OCI-LY7 (cell line): ENCODE data around the gene KIFC3. TPM values are rescaled to one million over a fixed set of nuclear protein-coding genes. Genes with fewer than 3 reads are reported as not detected.

Experiments used
- BruUV-seq: library from RNA; stranded (reverse); fragments of 400-500 nt; replicated peaks from 2 replicates; lab custom pipeline; 2021; lab: Mats Ljungman, UMichigan
- CTCF ChIA-PET: fragments of 300-600 bp; sonication (Branson Sonifier 250); formaldehyde crosslinking; loops from one replicate; lab custom pipeline; 2022; ENCODE audit warnings: antibody characterized with exemption; ENCODE audit not compliant: unreplicated experiment; lab: Charles Lee
- POLR2A ChIA-PET: fragments of 300-600 bp; sonication (Branson Sonifier 250); formaldehyde crosslinking; loops from one replicate; lab custom pipeline; 2022; ENCODE audit warnings: antibody characterized with exemption; lab: Charles Lee
- DNase-seq: peaks from one replicate; pipeline ENCODE4 v3.0.0-alpha.2; 2015; ENCODE audit warnings: low spot score
- H2AFZ ChIP-seq: fragments of 200-600 bp; sonication (generic), shearing (Covaris generic); 2 replicates; pipeline ENCODE4 v1.6.1; 2014; ENCODE audit warnings: mild to moderate bottlenecking, antibody characterized with exemption, low read length, moderate library complexity
- H3K27ac ChIP-seq: fragments of 200-600 bp; sonication (generic); 2 replicates; pipeline ENCODE4 v1.5.1; 2014; ENCODE audit warnings: mixed run types, low read depth, mild to moderate bottlenecking, moderate library complexity, low read length, inconsistent platforms; ENCODE audit not compliant: poor library complexity, severe bottlenecking
- H3K36me3 ChIP-seq: fragments of 200-600 bp; sonication (generic); 2 replicates; pipeline ENCODE4 v1.6.1; 2014; ENCODE audit warnings: mild to moderate bottlenecking, antibody characterized with exemption, low read length, moderate library complexity, mixed read lengths; ENCODE audit not compliant: insufficient read depth
- H3K4me1 ChIP-seq: fragments of 200-600 bp; sonication (generic); 2 replicates; pipeline ENCODE4 v1.5.1; 2014; ENCODE audit warnings: mild to moderate bottlenecking, low read length; ENCODE audit not compliant: insufficient read depth, poor library complexity, severe bottlenecking
- H3K4me2 ChIP-seq: fragments of 200-600 bp; sonication (generic); 2 replicates; pipeline ENCODE4 v1.6.1; 2014; ENCODE audit warnings: mild to moderate bottlenecking, low read length
- H3K4me3 ChIP-seq: fragments of 200-600 bp; sonication (generic); 2 replicates; pipeline ENCODE4 v1.5.1; 2014; ENCODE audit warnings: mild to moderate bottlenecking, low read depth, low read length; ENCODE audit not compliant: poor library complexity, severe bottlenecking
- H3K79me2 ChIP-seq: fragments of 200-600 bp; sonication (generic); 2 replicates; pipeline ENCODE4 v1.6.1; 2016; ENCODE audit warnings: low read depth, mild to moderate bottlenecking, low read length, moderate library complexity, mixed read lengths; ENCODE audit not compliant: insufficient read depth
- H3K9me2 ChIP-seq: fragments of 200-600 bp; sonication (generic); 2 replicates; pipeline ENCODE4 v1.6.1; 2016; ENCODE audit warnings: mild to moderate bottlenecking, low read length, mixed read lengths; ENCODE audit not compliant: insufficient read depth
- H3K9me3 ChIP-seq: fragments of 200-600 bp; sonication (generic); 2 replicates; pipeline ENCODE4 v1.6.1; 2014; ENCODE audit warnings: mild to moderate bottlenecking, mixed run types, low read length, mixed read lengths
- H4K20me1 ChIP-seq: fragments of 200-600 bp; sonication (generic); 2 replicates; pipeline ENCODE4 v1.6.1; 2014; ENCODE audit warnings: mild to moderate bottlenecking, antibody characterized with exemption, low read length, moderate library complexity, mixed read lengths; ENCODE audit not compliant: insufficient read depth
- EZH2phosphoT487 ChIP-seq: fragments of 200-600 bp; sonication (generic); IDR thresholded peaks from 2 replicates; pipeline ENCODE4 v1.6.1; 2018; ENCODE audit warnings: low read depth, borderline replicate concordance, mild to moderate bottlenecking, mixed run types, antibody characterized with exemption, low read length, moderate library complexity, mixed read lengths
- intact Hi-C: fragments of 100-400 bp; cut with micrococcal nuclease; formaldehyde crosslinking; loops from one replicate; pipeline ENCODE4 v1.10.0; 2022; ENCODE audit not compliant: unreplicated experiment
- total RNA-seq, 2 experiments: library from RNA; depleted of rRNA in 1 of 2; stranded (reverse); fragments of >200 nt in 1 of 2; shearing (Covaris generic) in 1 of 2; gene quantifications; 2 replicates each; pipeline ENCODE4 v1.2.3, GENCODE V29; 2014 to 2022
- TF ChIP-seq, protein P1 (sequence below): fragments of 200-600 bp; sonication (generic); conservative IDR thresholded peaks from 2 replicates; pipeline ENCODE4 v1.5.1; 2014; ENCODE audit warnings: mild to moderate bottlenecking, antibody characterized with exemption, low read length, moderate library complexity, mixed read lengths

The KIFC3 gene
- total RNA-seq, 2 experiments from 2014 or later, result 0.61 TPM; not detected in 1

DNA sequence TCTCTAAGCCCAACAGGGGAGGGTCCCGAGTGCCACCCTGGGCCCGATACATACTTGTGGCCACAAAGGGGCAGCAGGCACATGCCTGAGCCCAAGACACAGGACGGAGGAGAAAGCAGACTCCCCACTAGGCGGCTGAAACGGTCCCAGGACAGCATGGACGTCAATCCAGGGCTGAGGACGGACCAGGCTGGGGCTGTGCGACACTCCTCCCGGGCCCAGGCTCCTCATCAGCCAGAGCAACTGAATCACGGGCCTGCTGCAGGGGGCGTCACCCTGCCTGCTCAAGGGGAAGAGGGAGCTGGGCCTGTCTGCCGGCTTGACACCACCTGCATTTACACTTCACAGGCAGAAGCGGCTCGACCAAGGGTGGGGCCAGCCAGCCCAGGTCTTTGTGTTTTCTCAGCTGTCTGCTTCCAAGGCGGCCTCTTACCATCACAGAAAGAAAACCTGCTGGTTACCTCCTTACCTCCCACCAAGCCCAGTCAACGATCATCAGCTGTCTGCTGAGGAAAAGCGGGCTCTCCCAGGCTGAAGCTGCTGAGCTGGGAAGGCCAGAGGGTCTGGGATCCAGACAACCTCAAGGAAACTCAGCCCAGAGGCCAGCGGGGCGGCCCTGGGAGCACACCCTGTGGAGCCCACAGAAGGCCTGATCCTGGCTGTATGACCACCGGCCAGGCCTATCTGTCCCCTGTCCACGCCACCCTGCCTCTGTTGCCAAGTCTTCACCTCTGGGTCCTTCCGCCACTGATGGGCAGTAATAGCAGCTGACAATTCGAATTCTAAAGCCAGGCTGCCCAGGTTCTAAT lies 26.4 kb downstream of the KIFC3 start:
- CTCF ChIA-PET, result no interaction called here
- H3K9me3 ChIP-seq, result no peaks in the 10 kb centered on the region
- POLR2A ChIA-PET, result no interaction called here
- H4K20me1 ChIP-seq, result no peaks in the 10 kb centered on the region
- no peaks in the 10 kb centered on the region for H3K79me2 ChIP-seq
- H3K9me2 ChIP-seq, result no peaks in the 10 kb centered on the region
- no peaks in the 10 kb centered on the region for H3K36me3 ChIP-seq
- H3K27ac ChIP-seq, result no peak overlapping the region
- DNase-seq, result no peak
- no peaks in the 10 kb centered on the region for H3K4me1 ChIP-seq
- no peak overlapping the region for H2AFZ ChIP-seq
- no TSS peak for BruUV-seq
- no peak for TF ChIP-seq EZH2phosphoT487
- TF ChIP-seq, protein P1, sequence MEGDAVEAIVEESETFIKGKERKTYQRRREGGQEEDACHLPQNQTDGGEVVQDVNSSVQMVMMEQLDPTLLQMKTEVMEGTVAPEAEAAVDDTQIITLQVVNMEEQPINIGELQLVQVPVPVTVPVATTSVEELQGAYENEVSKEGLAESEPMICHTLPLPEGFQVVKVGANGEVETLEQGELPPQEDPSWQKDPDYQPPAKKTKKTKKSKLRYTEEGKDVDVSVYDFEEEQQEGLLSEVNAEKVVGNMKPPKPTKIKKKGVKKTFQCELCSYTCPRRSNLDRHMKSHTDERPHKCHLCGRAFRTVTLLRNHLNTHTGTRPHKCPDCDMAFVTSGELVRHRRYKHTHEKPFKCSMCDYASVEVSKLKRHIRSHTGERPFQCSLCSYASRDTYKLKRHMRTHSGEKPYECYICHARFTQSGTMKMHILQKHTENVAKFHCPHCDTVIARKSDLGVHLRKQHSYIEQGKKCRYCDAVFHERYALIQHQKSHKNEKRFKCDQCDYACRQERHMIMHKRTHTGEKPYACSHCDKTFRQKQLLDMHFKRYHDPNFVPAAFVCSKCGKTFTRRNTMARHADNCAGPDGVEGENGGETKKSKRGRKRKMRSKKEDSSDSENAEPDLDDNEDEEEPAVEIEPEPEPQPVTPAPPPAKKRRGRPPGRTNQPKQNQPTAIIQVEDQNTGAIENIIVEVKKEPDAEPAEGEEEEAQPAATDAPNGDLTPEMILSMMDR, result 0 out of 2 replicates have a peak, but pooled peaks have one; percentile 25
- intact Hi-C loops, result no loop called here
- H3K4me2 ChIP-seq, result no peak overlapping the region
- no peak overlapping the region for H3K4me3 ChIP-seq

DNA sequence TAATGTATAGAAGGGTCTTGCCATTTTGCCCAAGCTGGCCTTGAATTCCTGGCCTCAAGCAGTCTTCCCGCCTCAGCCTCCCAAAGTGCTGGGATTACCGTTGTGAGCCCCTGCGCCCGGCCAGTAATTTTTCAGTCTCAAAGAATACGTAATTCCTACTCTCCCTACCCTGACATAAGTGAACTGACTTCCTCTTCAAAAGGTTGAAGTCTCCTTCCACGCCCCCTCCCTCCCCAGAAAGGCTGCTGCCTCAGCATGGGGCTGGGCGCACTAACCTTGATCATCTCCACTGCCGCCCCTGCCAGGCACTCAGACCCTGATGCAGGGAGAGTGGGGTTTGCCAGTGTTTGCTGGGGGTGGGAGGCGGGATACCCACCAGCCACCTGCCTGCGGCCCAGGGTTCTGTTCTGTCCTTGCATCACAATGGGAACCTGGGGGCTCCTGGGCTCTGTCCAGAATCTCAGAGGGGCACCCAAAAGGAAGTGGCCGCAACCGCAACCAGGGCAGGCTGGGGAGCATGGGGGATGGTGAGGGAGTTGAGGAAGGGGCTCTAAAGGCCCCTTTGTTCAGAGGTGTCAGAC lies 27.5 kb downstream of the KIFC3 start:
- TF ChIP-seq, protein P1, result no peak
- no peak for TF ChIP-seq EZH2phosphoT487
- H3K4me1 ChIP-seq, result no peaks in the 10 kb centered on the region
- no peaks in the 10 kb centered on the region for H4K20me1 ChIP-seq
- no peak overlapping the region for H2AFZ ChIP-seq
- ChIA-PET CTCF (interaction anchor here (0.6 kb wide), 1 partner anchor 23 kb away, joined by 4 read pairs; no protein-coding TSS in a partner anchor), POLR2A (interaction anchor here (0.7 kb wide), 1 partner anchor 15 kb away, joined by 4 read pairs; no protein-coding TSS in a partner anchor)
- DNase-seq, result no peak
- H3K9me2 ChIP-seq, result no peaks in the 10 kb centered on the region
- H3K4me2 ChIP-seq, result no peak overlapping the region
- H3K27ac ChIP-seq, result no peak overlapping the region
- no peaks in the 10 kb centered on the region for H3K9me3 ChIP-seq
- H3K36me3 ChIP-seq, result no peaks in the 10 kb centered on the region
- intact Hi-C loops, result no loop called here
- no peaks in the 10 kb centered on the region for H3K79me2 ChIP-seq
- H3K4me3 ChIP-seq, result no peak overlapping the region
- BruUV-seq, result no TSS peak
